ENCODE measurements around the gene GNPAT. TPM values are rescaled to one million over a fixed set of nuclear protein-coding genes. Genes with fewer than 3 reads are reported as not detected.
"Not testable (repeated sequence)": the region's sequence is repeated elsewhere in the genome, so short reads cannot be mapped to it uniquely, and the experiment has no call there.

GNPAT gene
- total RNA-seq (2014; rRNA removed; shearing (Covaris generic)), result 46.0 and 55.3 TPM in 2 replicates
- polyA plus RNA-seq (2015; cell fraction: cytosol; rRNA removed), result 37.7 and 39.8 TPM in 2 replicates
- 46.8 and 49.8 TPM in 2 replicates for polyA plus RNA-seq (2015; cell fraction: nucleus; rRNA removed)

DNA sequence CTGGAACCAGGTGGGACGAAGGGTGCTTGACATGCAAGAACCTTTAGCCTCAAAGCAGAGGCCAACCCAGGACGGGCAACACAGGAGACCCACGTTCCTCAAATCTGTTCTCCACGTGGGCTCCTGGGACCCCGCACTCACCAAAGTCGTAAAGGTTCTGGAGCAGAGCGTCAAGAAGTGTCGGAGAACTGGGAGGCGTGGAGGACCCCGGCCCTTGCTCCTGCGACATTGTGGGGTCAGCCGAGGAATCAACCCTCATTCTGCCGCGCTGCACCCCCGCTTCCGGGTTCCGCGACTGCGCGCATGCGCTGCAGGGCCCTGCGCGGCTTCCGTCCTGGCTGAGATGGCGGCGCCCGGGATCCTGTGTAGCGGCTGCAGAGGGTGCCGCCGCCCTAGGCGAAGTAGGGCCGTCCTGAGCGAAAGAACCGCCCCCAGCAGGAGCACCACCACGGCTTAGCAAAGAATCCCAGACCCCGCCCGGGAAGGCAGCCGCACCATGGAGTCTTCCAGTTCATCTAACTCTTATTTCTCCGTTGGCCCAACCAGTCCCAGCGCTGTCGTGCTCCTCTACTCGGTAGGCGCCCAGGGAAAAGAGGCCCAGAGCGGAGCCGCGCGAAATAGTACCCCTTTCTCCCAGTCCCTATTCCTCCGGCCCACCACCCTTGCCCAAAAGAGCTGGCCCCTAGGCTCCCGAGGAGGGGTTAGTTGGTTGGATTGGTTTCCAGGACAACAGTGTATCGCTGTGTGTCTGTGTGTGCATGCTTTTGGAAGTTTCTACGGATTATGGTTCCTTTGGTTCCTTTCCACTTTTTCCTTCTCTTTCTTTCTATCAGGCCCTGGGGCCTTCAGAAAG lies at the start of gene GNPAT:
Gene GNPAT (plus strand): TSS at position 330 of the 853 bp plus-strand sequence. CDS start 167 bp downstream, at position 497.
- peak; percentile 83 for DNase-seq (ENCODE audit: low read depth)

DNA sequence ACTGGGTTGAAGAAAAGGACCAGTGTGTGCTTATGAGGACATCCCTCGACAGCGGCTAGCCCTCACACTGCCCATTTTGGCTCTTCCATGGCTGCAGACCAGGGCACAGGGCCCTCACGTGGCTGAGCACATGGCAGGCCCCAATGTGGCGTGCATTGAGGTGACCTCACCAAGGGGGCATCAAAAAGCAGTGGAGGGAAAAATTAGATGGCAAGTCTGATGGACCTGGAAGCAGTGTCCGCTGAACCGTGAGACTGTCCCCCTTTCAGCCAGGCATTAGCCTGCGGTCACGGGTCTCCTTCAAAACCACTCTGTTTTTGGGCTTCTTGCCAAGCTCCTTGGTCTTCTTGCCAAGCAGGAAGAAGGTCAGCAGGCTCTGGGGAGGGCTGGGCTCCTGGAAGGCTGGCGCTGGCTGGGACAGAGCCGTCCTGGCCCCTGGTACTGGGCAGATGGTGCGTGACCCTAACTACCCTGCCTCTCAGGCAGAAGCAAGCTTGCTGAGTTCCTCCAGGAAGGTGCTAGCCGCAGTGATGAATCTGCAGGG lies 48.3 kb upstream of the GNPAT start:
- peak; percentile 48 for DNase-seq (ENCODE audit: low read depth)

DNA sequence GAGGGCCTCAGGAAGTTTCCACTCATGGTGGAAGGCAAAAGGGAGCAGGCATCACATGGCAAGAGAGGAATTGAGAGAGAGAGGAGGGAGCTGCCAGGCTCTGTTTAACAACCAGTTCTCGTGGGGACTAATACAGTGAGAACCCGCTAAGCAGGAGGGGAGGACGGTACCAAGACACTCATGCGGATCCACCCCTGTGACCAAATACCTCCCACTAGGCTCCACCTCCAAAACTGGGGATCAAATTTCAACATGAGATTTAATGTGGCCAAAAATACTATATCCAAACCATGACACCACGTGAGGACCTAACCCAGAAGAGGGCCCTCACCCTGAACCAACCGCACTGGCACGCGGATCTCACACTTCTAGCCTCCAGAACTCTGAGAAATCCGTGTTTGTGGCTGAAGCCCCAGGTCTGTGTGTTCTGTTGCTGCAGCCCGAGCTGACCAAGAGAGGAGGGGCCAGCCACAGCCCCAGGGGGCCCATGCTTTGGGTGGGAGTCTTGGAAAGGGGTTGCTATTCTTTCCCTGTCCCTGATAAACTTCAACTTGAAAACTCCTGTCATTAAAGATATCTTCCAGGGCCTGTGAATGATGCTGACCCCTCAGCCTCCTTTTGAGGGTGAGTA lies 47.2 kb upstream of the GNPAT start:
- DNase-seq (ENCODE audit: low read depth), result no peak

DNA sequence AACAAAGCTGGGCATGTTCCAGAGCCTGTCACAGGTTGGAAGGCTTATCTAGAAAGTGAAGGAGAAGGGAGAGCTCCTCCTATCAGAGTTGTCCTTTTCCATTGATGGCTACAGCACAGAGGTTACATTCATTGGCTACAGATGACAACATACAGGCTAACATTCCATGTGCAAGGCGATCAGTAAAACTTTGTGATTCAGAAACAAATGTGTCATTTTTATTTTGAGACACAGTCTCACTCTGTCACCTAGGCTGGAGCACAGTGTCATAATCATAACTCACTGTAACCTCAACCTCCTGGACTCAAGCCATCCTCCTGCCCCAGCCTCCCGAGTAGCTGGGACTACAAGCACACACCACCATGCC lies 46.6 kb upstream of the GNPAT start:
- DNase-seq (ENCODE audit: low read depth), result no peak

DNA sequence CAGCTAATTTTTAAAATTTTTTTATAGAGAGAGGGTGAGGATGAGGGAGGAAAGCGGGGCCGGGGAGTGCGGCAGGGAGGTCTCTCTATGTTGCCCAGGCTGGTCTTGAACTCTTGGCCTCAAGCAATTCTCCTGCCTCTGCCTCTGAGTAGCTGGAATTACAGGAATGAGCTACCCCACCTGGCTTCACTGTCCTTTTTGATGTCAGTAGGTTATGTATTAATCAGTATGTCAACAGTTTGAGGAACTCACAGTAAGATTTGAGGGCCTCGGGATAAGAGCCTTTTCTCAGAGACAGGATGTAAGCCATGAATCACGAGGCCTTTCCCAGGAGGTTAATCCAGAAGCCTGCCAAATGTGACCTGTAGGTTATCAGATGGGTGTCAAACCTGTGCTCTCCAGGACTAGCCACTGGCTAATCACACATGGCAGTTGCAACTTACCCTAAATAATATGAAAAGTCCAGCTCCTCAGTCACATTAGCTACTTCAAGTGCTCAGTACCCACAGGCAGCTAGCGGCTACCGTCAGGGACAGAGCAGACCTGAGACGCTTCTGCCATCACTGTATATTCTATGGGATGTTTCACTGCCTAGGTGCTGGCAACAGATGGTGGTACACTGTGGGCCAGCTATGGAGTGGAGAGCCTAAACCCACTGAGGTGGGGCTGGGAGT lies 46.0 kb upstream of the GNPAT start:
- peak; percentile 53 for DNase-seq (ENCODE audit: low read depth)

DNA sequence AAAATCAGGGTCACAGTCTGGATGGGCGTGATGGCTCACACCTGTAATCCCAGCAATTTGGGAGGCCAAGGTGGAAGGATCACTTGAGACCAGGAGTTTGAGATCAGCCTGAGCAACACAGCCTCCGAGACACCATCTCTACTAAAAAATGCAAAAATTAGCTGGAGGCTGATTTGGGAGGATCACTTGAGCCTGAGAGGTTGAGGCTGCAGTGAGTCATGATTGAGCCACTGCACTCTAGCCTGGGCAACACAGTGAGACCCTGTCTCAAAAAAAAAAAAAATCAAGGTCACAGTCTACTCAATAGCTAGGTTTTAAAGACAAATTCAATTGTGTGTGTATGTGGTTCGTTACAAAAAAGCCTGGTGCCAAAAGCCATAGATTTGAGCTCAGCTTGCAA lies 44.7 kb upstream of the GNPAT start:
- no peak for DNase-seq (ENCODE audit: low read depth)

DNA sequence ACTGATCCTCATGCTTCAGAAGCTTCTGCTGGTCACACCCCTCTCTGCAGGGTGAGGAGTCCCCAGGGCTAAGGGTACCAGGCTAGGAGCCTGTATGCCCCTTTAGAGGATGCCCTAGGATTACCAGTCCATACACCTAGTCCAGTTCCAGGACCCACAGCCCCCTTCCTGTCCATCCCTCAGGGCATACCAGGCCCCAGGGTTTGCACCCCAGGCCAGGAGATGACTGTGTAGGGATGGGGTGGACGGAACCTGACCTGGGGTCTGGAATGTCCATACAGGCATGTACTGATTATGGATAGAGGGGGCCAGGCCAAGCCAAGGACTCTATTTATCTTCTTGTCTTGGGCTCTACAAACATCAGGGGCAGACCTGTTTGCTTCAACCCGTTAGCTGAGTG lies 44.3 kb upstream of the GNPAT start:
- no peak for DNase-seq (ENCODE audit: low read depth)

DNA sequence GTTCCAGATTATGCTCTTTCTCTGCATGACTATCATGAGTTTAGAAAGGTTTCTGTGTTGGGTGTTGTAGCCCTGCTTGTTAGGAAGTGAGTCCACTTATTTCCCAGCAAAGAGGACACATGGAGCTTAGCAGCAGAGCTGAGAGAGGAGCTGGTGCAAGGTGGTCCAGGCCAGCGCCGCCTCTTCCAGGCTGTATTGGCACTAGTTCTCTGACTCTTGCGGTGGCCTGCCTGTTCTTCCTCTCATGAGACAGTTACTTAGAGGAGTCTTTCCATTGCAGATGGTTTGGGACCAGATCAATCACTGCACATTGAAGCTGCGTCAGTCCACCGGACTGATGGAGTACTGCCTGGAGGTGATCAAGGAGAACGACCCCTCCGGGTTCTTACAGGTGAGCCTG lies 41.1 kb upstream of the GNPAT start:
- DNase-seq (ENCODE audit: low read depth), result no peak

DNA sequence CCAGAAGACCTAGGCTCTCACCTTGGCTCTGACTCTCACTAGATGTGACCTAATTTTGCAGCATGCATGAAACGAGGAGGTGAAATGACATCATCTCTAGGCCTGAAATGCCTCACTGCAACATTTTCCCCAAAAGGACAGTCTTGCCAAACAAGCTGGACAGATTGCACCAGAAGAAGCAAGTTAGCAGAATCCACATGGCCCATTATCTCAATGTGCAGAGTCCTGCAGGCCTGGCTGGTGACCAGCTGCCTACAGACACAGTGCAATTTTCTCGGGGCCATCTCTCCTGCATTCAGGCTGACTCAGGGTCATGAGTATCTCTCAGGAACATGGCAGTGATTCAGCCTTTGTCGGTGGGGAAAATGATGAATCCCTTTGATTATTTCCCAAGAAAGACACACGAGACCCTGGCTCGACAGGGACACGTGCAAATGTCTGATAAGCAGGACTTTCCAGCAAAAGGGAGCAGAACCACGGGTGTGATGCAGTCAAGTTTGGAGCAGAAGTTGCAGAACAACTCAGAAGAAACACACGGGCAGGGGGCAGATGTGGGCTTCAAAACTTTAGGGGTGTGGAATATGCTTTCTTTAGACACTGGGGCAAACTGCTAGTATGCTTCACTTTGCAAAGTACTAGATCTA lies 40.5 kb upstream of the GNPAT start:
- DNase-seq (ENCODE audit: low read depth), result peak; percentile 62

DNA sequence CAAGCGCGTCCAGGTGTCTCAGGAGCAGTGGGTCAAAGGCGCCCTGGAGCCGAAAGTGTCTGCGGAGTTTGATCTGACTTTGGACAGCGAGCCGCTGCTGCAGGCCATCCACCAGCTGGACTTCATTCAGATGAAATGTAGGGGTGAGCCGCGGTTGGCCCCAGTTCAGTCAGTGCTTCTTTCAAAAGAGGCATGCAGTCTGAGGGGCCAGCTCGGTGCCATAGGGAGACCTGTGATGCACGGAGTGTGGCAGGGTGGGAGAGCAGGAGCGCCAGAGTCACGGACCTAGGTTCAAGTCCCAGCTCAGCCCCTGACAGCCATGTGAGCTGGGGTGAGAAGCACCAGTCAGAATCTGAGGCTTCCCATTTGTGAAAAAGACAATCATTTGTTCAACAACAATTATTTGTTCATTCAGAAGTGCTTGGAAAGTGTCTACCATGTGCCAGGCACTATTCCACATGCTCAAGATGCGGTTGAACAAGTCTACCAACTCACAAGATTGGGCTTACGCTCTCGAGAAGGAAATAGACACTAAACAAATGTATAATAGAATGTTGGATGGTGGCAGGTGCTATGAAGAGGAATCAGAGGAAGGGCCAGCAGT lies 39.5 kb upstream of the GNPAT start:
- no peak for DNase-seq (ENCODE audit: low read depth)

DNA sequence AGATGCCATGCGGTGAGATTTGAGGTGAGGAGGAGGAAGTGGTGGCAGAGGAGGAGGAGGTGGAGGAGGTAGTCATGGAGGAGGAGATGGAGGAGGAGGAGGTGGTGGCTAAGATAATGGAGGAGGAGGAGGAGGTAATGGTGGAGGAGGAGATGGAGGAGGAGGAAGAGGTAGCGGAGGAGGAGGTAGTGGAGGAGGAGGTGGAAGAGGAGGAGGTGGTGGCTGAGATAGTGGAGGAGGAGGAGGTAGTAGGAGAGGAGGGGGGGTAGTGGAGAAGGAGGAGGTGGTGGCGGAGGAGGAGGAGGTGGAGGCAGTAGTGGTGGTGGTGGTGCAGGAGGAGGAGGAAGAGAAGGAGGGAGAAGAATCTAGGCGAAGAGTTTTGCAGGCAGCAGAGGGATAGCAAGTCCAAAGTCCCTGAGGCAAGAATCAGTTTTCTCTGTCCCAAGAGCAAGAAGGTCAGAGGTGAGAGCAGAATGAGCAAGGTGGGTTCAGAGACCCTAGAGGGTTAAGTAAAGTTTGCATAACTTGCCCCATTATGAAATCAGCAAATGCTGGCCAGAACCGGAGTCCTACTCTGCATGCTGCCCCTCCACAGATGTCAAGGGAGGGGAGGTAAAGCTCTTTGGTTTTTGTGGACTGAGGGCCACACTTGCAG lies 38.9 kb upstream of the GNPAT start:
- no peak for DNase-seq (ENCODE audit: low read depth)

DNA sequence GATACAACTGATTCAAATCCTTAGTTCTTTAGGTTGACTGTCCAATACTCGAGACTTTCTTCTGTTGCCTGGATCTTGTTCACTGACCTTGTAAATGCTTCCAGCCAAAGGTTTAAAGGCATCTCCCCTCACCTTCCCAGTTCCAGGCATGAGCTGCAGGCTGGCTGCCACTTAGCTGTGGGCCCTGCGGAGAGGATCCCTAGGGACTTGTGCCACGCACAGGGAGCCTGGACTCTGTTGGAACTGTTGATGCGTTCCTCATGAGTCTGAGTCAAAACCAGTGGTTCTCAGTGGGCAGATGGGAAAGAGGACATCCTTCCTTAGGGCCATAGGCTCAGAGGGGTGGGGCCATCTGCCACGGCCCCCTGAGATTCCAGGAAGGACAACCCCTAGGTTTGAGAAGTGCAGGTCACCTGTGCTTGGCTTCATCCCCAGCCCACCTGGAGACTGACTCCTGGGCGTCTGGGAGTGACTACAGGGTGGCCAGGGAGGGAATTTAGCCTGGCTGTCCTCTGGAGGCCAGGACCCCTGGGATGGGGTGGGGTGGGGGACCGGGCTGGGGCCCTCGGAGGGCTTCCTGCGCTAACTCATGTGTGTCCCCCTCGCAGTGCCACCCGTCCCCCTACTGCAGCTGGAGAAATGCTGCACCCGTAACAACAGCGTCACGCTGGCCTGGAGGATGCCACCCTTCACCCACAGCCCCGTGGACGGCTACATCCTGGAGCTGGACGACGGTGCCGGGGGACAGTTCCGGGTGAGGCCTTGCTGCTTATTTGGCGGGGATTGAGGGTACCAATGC lies 37.6 kb upstream of the GNPAT start:
- no peak for DNase-seq (ENCODE audit: low read depth)

DNA sequence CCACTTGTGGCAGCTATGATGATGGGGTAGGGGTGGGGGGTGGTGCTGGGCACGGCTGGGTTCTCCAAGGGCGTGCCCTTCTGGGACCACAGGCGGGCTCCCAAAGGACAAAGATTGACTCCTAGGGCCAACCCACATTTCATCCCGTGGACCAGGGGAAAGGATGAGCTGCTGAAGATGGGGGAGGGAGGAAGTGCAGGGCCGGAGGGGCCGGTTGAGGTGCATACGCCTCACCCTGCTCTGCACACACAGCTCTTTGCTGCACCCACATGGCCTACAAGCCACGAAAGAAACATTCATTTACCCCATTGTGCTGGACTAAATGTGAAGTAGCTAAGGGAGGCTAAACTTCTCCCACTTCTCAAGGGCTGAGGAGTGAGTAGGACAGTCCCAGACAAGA lies 34.2 kb upstream of the GNPAT start:
- no peak for DNase-seq (ENCODE audit: low read depth)

DNA sequence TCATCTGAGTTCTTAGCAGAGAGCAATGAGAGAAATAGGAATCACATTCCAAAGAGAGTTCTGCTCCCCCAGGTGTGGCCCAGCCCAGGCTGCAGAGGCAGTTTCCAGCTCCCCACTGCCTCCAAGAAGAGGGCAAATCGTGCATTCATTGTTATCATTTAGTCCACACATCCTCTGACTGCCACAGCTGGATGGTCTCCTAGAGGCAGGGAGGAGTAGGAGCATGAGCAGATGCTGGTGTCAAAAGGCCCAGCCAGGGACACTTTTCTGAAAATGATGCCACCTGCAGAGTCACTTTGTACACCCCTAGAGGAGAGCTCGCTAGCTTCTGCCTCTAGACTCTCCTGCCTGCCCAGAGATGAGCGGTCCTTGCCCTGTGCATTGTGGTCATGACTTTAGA lies 33.6 kb upstream of the GNPAT start:
- no peak for DNase-seq (ENCODE audit: low read depth)

DNA sequence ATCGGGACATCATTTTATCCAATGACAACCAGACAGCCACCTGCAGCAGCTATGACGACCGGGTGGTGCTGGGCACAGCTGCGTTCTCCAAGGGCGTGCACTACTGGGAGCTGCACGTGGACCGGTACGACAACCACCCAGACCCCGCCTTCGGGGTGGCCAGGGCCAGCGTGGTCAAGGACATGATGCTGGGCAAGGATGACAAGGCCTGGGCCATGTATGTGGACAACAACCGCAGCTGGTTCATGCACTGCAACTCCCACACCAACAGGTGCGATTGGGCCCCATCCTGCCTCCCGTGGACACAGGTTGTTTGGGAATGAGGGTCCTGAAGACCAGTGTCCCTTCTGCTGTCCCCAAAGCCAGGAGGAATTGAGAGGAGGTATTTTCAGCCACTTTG lies 32.0 kb upstream of the GNPAT start:
- DNase-seq (ENCODE audit: low read depth), result no peak

DNA sequence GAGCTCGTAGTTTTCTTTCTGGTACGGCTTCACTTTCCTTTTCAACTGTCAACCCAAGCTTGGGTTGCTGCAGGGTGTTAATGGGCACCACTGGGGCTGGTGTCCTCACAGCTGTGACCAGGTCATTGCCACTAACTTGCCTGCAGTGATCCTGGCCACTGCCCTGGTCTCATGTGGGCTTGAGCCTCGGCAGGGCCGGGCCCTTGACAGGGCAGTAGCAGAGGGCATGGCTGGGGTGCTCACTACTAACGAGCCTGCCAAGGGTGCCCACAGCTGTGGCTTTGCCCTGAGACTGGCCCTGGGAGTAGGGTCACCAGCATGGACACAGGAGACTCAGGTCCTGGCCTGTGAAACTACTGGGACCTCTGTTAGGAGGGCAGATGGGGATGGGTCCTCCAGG lies 31.5 kb upstream of the GNPAT start:
- DNase-seq (ENCODE audit: low read depth), result no peak

DNA sequence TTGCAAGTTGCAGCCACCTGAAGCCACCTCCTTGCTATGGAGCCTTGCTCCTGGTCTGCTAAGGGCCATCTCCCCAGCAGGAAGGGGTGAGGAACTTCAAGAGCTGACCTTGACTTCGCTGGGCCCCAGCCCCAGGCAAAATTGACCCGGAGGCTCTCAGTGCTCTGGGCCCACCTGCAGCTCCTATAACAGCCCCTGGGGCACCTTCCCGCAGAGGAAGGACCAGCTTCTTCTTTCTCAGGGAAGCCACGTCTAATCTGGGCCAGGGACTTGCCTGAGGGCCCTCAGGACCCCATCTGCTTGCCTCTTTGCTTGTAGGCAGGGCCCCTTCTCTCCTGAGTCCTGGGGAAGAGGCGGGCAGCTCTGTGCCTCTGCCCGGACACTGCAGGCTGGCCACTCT lies 30.9 kb upstream of the GNPAT start:
- DNase-seq (ENCODE audit: low read depth), result no peak

DNA sequence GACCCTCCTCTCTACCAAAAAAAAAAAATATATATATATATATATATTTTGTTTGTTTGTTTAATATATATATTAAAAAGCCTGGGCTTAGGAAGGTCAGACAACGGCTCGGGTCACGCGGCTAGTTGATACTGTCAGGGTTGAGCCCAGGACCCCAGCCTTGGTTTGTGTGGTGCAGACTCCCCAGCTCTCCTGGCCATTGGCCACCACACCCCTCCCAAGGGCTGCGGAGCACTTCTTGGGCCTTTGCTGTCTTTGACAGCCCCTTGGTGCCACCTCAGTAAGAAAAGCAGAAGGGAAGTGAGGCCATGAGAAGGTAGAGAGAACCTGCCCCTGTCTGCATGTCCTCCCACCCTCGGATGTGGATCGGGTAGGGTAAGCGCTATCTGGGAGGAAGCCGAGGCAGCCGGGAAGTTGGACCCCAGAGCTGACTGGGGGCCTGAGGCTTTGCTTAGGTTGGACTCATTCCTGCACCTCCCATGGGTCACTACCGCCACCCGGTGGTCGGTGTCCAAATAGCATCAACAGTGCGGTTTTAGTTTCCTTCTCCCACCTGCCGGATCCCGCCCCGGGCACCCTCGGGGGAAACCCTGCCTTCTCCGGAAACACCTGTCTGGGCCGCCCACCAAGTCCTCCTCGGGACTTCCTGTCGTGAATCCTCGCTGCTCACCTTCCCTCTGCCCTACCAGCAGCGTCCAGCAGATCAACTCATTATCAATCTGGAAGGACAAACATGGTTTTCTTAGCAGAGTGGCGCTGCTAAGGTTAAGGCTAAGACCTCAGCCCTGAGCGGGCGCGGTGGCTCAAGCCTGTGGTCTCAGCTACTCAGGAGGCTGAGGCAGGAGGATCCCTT lies 29.8 kb upstream of the GNPAT start:
- DNase-seq (ENCODE audit: low read depth), result peak; percentile 74

DNA sequence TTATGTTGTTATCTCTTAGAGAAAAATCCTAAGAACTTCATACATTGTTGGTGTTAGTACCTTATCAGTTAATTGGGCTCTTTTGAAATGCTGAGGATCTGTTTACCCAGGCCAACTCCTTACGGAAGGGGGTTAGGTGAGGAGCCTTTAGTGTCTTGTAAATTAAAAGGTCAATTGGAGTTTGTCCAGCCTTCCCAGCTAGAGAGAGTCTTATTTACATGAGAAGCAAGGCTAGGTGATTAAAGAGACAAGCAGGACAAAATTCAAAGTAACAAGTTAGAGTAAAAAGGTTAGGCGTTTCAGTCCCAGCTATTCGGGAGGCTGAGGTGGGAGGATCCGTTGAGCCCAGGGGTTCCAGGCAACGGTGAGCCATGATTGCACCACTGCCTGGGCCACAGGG lies 28.7 kb upstream of the GNPAT start:
- DNase-seq (ENCODE audit: low read depth), result not testable (repeated sequence)

Measured in HT1080 (cell line).